OCI-LY7 (cell line): ENCODE results near the gene ACSL6.

Source experiments
- CTCF ChIP-seq: fragments of 200-600 bp; sonication (generic); conservative IDR thresholded peaks from 2 replicates; pipeline ENCODE4 v1.5.1; 2014; ENCODE audit warnings: mild to moderate bottlenecking, antibody characterized with exemption, low read length, moderate library complexity, mixed read lengths
- EZH2phosphoT487 ChIP-seq: fragments of 200-600 bp; sonication (generic); IDR thresholded peaks from 2 replicates; pipeline ENCODE4 v1.6.1; 2018; ENCODE audit warnings: low read depth, borderline replicate concordance, mild to moderate bottlenecking, mixed run types, antibody characterized with exemption, low read length, moderate library complexity, mixed read lengths

- TF ChIP-seq CTCF, result no peak
- no peak for TF ChIP-seq EZH2phosphoT487
Measured at GRCh38 chr5:132013006-132013689, 1.7 kb upstream of the ACSL6 start.
